DMS114 treated with DMSO at 0.1 percent for 48 hours (cell line): Measurements from ENCODE around the gene ZNF385B.
"Not testable (repeated sequence)": the region's sequence is repeated elsewhere in the genome, so short reads cannot be mapped to it uniquely, and the experiment has no call there.

Source experiments
- DNase-seq: peaks from one replicate; lab custom pipeline; 2025; ENCODE audit not compliant: unreplicated experiment; lab: John Stamatoyannopoulos, UW

The ZNF385B gene

GRCh38 chr2:179524809-179525339, 336.5 kb downstream of the ZNF385B start:
- no peak for DNase-seq

- DNase-seq: no peak
These were observed 339.5 kb downstream of the ZNF385B start for GRCh38 chr2:179521944-179522343.

DNA sequence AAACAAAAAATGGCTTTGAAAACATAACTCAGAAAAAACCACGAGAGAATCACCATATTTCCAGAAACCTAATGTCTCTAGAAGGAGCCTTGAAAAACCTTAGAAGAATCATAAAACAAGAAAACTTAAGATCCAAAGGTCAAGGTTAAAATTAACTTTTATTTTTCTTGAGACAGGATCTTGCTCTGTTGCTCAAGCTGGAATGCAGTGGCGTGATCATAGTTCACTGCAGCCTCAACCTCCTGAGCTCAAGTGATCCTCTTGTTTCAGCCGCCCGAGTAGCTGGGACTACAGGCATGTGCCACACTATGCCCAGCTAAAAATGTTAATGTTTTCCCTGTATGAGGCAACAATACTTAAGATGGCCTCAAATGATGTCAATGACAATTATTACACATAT, 342.6 kb downstream of the ZNF385B start:
- DNase-seq: no peak

GRCh38 chr2:179513181-179513580, 348.2 kb downstream of the ZNF385B start:
- DNase-seq: no peak

- DNase-seq: no peak
These were observed 349.0 kb downstream of the ZNF385B start for GRCh38 chr2:179512281-179513035.

DNA sequence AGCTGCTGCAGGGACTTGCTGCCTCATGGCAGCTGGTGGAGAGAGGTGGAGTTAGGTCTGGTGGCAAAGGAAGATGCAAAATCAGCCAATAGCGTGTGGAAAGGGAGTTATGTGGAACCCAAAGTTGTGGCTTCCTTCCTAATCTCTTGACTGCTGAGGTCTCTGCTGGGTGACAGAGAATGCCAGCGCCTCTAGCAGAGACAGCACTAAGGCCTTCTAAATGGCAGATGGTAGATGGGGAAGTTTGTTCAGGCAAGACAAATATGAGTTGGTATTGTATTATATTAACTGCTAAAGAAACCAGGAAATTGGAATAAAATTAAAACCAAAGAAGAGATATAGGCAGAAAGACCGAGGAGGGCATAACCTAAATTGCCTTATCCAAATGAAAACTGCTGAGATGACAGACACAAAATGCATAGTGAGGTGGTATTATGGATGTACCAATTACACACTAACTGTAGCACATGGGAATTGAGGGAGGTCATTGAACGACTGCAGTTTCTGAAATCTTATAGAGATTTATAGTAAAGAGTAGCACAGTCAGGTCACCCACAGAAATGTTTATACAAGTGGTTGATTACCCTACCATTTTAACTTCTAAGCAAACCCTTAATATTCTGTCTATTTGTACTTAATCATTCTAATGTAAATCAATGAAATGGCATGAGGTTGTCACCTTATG, 350.2 kb downstream of the ZNF385B start:
- DNase-seq: no peak

DNA sequence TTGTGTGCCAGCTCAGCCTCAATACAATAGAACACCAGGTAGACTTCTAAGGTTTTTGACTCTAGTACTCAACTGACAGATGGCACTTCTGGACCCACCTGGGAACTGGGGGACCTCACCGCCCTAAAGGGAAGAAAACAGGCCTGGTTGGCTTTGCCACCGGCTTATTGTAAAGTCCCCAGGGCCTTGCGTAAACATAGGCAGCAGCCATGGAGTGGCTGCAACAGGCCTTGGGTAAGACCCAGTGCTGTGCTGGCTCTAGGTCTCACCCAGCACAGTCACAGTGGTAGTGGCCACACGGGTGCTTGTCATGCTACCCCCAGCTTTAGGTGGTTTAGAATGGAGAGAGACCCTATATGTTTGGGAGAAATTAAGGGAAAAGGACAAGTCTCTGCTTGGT, 366.1 kb downstream of the ZNF385B start:
- DNase-seq: no peak

DNA sequence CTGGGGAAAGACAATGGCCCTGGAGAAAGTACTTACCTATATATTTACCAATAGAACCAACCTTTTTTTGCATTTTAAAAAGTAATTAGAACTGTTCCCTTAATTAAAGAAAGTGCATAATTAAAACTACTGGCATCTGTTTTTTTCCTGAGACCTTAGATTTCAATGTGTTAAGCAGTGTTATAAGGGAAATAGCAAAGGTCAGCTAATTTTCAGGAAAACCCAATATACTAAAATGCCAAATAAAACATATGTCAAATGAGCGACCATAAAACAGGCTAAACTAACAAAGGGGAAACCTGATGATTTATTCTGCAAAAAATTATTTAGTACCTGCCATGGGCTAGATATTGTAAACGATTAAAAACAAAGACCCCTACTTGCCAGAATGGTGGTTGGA, 372.8 kb downstream of the ZNF385B start:
- DNase-seq: no peak

DNA sequence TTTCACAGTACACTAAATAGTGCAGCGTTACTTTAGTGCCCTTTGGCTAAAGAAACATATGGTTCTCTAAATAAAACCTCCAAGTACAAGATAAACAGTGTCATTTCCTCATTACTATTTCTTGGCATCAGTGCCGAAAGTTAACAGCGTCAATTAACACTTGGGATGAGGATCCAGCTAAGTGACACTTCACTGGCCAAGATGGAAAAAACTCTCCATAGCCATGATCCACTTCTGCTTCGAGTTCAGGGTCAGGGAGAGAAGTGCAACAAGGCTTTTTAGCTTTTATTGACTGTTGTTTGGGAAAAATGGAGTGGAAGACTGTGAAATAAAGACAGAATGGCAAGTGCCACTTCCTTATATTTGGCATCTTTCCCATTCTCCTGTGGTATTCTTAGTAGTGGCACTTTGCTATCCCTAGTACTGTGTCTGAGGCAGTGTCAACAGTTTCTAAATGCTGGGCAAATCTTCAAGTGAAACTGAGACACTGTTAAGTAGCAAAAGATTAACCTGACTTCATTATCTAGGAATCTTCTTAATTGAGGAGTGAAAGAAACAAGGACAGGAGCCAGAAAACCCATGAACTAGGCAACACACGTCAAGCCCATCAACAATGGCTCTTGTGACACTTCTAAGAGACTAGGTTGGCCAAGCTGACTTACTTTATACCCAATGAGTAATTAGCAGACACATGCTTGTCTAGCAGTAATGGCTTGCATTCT, 374.2 kb downstream of the ZNF385B start:
- no peak for DNase-seq

- no peak for DNase-seq
These were observed 378.3 kb downstream of the ZNF385B start for GRCh38 chr2:179483131-179483530.

DNA sequence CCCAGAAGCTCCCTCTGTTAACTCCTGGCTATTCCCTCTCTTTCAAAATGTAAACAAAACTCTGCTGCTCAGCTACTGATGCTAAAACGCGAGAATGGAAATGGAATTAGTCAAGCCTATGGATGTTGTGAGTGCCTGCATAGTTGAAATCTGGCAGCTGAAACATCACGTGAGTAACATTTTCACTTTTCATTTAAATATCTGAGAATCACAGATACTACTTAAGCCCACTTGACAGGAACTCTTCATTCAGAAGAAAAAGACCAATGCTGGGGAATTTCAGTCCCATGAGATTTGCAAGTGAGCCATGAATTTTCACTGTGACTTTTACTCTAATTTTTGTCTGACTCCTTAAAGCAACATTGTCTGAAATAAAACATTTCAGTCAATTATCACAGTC, 381.5 kb downstream of the ZNF385B start:
- no peak for DNase-seq

GRCh38 chr2:179478771-179479170, 382.6 kb downstream of the ZNF385B start:
- no peak for DNase-seq

GRCh38 chr2:179470992-179471391, 390.4 kb downstream of the ZNF385B start:
- DNase-seq: no peak

DNA sequence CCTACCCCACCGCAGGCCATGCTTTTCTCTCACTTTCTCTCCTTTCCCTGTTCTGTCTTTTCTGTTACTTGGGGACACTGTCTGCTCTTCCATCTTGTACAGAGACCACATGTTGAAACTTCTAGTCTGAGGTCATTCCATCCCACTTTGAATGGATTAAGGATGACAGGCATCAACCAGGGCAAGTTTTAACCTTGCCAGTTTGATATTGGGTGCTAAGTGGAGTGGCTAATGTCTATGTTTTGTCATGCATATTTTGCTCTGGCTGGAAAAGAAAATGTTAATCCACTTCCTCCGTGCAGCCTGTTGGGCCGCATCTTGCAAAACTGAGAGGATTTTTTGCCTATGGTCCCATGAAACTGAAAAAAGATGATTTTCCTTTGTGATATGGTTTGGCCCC, 391.3 kb downstream of the ZNF385B start:
- no peak for DNase-seq

GRCh38 chr2:179467960-179468359, 393.5 kb downstream of the ZNF385B start:
- no peak for DNase-seq

DNA sequence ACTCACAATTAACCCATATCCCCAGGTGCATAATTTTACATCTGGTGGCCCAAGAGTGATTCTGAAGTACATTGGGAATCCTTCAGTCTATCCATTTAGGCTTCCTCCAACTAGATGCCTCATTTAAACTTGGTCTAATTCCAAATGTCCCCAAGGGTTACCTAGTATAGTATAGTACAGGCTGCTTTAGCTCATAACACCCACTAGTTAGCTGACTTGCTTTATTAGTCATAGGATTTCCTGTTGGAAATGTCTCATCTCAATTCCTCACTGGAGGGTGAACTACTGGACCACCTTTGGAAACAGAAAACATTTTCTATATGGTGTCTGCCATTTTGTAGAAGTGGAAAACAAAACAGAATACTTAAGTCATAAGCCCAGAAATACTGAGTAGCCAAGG, 394.3 kb downstream of the ZNF385B start:
- no peak for DNase-seq

DNA sequence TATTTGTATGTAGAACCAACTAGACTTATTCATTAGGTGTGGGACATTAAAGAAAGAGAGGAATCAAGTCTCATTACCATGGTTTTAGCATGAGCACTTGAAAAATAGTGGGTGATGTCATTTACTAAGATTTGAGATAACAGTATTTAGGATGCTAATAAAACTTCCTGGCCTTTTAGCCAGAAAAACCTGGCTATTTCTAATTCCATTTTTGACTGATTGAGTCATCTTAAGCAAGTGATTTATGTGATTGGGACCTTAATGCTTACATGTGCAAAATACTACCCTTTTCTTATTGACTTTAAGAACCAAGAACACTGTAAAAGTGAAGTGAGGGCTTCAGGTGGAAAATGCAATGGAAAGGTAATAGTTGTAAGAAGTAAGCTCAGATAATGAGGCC, 400.0 kb downstream of the ZNF385B start:
- DNase-seq: no peak

GRCh38 chr2:179460181-179460929, 401.1 kb downstream of the ZNF385B start:
- no peak for DNase-seq

DNA sequence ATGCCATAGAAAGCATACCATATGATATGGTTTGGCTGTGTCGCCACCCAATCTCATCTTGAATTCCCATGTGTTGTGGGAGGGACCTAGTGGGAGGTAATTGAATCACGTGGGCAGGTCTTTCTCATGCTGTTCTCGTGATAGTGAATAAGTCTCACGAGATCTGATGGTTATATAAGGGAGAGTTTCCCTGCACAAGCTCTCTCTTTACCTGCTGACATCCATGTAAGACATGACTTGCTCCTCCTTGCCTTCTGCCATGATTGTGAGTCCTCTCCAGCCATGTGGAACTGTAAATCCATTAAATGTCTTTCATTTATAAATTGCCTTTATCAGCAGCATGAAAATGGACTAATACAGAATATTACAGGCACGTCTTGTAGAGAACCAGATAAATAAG, 403.3 kb downstream of the ZNF385B start:
- not testable (repeated sequence) for DNase-seq

DNA sequence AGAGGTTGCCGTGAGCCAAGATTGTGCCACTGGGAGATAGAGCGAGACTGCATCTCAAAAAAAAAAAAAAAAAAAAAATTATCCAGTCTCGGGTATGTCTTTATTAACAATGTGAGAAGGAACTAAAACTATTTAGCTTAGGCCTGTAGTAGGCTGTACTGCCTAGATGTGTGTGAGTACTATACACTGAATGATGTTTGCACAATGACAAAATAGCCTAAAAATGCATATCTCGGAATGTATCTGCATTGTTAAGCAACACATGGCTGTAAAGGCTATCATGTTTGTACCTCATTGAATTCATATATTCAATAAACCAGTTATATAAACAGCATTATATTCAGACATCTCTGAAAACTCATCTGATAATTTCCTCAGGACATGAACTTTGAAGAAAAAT, 405.6 kb downstream of the ZNF385B start:
- DNase-seq: no peak

- no peak for DNase-seq
These were observed 406.3 kb downstream of the ZNF385B start for GRCh38 chr2:179455172-179455524.
